Measurements from ENCODE around the gene ACSS3. TPM values are rescaled to one million over a fixed set of nuclear protein-coding genes. Genes with fewer than 3 reads are reported as not detected.

The ACSS3 gene
- total and polyA plus RNA-seq, 2 donors (not counting 1 experiment from before 2014, with no cell fraction given), result not detected

- H3K27ac Mint-ChIP-seq, result no peak overlapping the region
- no peaks in the 10 kb centered on the region for H4K20me1 ChIP-seq (ENCODE audit: control insufficient read depth, insufficient read depth, low read length, poor library complexity, severe bottlenecking)
- H3K79me2 ChIP-seq (ENCODE audit: control insufficient read depth, insufficient read depth, low read length), result no peaks in the 10 kb centered on the region
- H3K27ac ChIP-seq (ENCODE audit: low read length in 2 of 2), result no peak overlapping the region
- no peak overlapping the region for H3K4me3 Mint-ChIP-seq
- no peaks in the 10 kb centered on the region for H3K9me3 ChIP-seq (ENCODE audit: control extremely low read depth in 1 of 3, control insufficient read depth in 2 of 3, insufficient read depth in 1 of 3, low read length in 2 of 3)
- H3K36me3 ChIP-seq (replicated peaks in 1 of 2; ENCODE audit: control extremely low read depth in 1 of 2, control insufficient read depth in 1 of 2, extremely low read depth in 1 of 2, insufficient read depth in 2 of 2, low read length in 1 of 2), result no peaks in the 10 kb centered on the region
- ChIA-PET POLR2A (no interaction called here), CTCF (no interaction called here)
- H3K9me3 Mint-ChIP-seq (ENCODE audit: insufficient read depth), result no peaks in the 10 kb centered on the region
- no peak overlapping the region for H3K4me2 ChIP-seq (replicated peaks; ENCODE audit: low read depth, low read length, poor library complexity, severe bottlenecking)
- TF ChIP-seq CTCF (IDR thresholded peaks at IDR 0.05) (no peak), EZH2 (IDR thresholded peaks at IDR 0.05; ENCODE audit: borderline replicate concordance, insufficient read depth, low read depth, low read length, poor library complexity, severe bottlenecking) (no peak)
- no peaks in the 10 kb centered on the region for H3K4me1 Mint-ChIP-seq
- no peaks in the 10 kb centered on the region for H3K27me3 ChIP-seq (replicated peaks in 1 of 4; ENCODE audit: control extremely low read depth in 1 of 4, control insufficient read depth in 3 of 4, insufficient read depth in 4 of 4, low read length in 3 of 4)
- no peak overlapping the region for H3K9ac ChIP-seq (ENCODE audit: low read length)
- H2AFZ ChIP-seq (ENCODE audit: insufficient read depth, low read depth, low read length, poor library complexity, severe bottlenecking), result no peak overlapping the region
- WGBS (ENCODE audit: insufficient coverage), result 76% methylated on average over 2 of the region's 2 CpGs
- no peak overlapping the region for H3K4me3 ChIP-seq (ENCODE audit: control extremely low read depth in 1 of 5, extremely low read depth in 1 of 5, insufficient read depth in 1 of 5, low read depth in 2 of 5, low read length in 4 of 5)
- DNase-seq (no peak), ATAC-seq (ENCODE audit: low read depth) (no peak)
- H3K4me1 ChIP-seq (ENCODE audit: control insufficient read depth in 2 of 2, insufficient read depth in 2 of 2, low read length in 2 of 2), result no peaks in the 10 kb centered on the region
- no peaks in the 10 kb centered on the region for H3K27me3 Mint-ChIP-seq
- intact Hi-C loops (cut with micrococcal nuclease), result no loop called here
Measured at GRCh38 chr12:81263072-81263471, 185.2 kb downstream of the ACSS3 start.

- 97% methylated on average over 5 of the region's 5 CpGs for WGBS (ENCODE audit: insufficient coverage)
- DNase-seq, result no peak
- Histone ChIP-seq H3K27ac (ENCODE audit: low read length in 2 of 2) (no peak overlapping the region), H4K20me1 (ENCODE audit: control insufficient read depth, insufficient read depth, low read length, poor library complexity, severe bottlenecking) (no peaks in the 10 kb centered on the region), H3K36me3 (replicated peaks in 1 of 2; ENCODE audit: control extremely low read depth in 1 of 2, control insufficient read depth in 1 of 2, extremely low read depth in 1 of 2, insufficient read depth in 2 of 2, low read length in 1 of 2) (no peaks in the 10 kb centered on the region), H3K79me2 (ENCODE audit: control insufficient read depth, insufficient read depth, low read length) (no peaks in the 10 kb centered on the region), H2AFZ (ENCODE audit: insufficient read depth, low read depth, low read length, poor library complexity, severe bottlenecking) (no peak overlapping the region), H3K27me3 (replicated peaks in 1 of 4; ENCODE audit: control extremely low read depth in 1 of 4, control insufficient read depth in 3 of 4, insufficient read depth in 4 of 4, low read length in 3 of 4) (no peaks in the 10 kb centered on the region), H3K9me3 (ENCODE audit: control extremely low read depth in 1 of 3, control insufficient read depth in 2 of 3, insufficient read depth in 1 of 3, low read length in 2 of 3) (peaks cover 0 to 3% (median 0%) of the 10 kb centered on the region in 3 donors), H3K4me2 (replicated peaks; ENCODE audit: low read depth, low read length, poor library complexity, severe bottlenecking) (no peak overlapping the region), H3K9ac (ENCODE audit: low read length) (no peak overlapping the region), H3K4me3 (ENCODE audit: control extremely low read depth in 1 of 5, extremely low read depth in 1 of 5, insufficient read depth in 1 of 5, low read depth in 2 of 5, low read length in 4 of 5) (no peak overlapping the region), H3K4me1 (ENCODE audit: control insufficient read depth in 2 of 2, insufficient read depth in 2 of 2, low read length in 2 of 2) (no peaks in the 10 kb centered on the region)
- Mint-ChIP-seq H3K9me3 (ENCODE audit: insufficient read depth) (no peaks in the 10 kb centered on the region), H3K4me1 (no peaks in the 10 kb centered on the region), H3K27me3 (no peaks in the 10 kb centered on the region), H3K4me3 (no peak overlapping the region), H3K27ac (no peak overlapping the region)
- CTCF ChIA-PET, result no interaction called here
- POLR2A ChIA-PET, result no interaction called here
- TF ChIP-seq EZH2 (IDR thresholded peaks at IDR 0.05; ENCODE audit: borderline replicate concordance, insufficient read depth, low read depth, low read length, poor library complexity, severe bottlenecking) (no peak), CTCF (IDR thresholded peaks at IDR 0.05) (no peak)
- ATAC-seq (ENCODE audit: low read depth), result no peak
- intact Hi-C loops (cut with micrococcal nuclease), result no loop called here
Measured at GRCh38 chr12:81270385-81270784, 192.5 kb downstream of the ACSS3 start.
